Uterus (tissue), 4 donors: ENCODE results near the gene STARD4. TPM values are rescaled to one million over a fixed set of nuclear protein-coding genes. Genes with fewer than 3 reads are reported as not detected.

ENCODE experiments used
- DNase-seq, 2 donors: peaks; one replicate each; pipeline ENCODE4 v3.0.0-alpha.2; 2019 to 2020
- H3K27ac ChIP-seq, 2 donors: fragments of 200-600 bp; sonication (generic); 1 replicate in 1 of 2; 2 replicates in 1 of 2; pipeline ENCODE4 v1.5.1; 2016 to 2018
- H3K27me3 ChIP-seq, 2 donors: fragments of 200-600 bp; sonication (generic); one replicate each; pipeline ENCODE4 v1.5.1; 2018 to 2019; ENCODE audit warnings: control low read depth in 1 of 2
- H3K36me3 ChIP-seq, 2 donors: fragments of 200-600 bp; sonication (generic); one replicate each; pipeline ENCODE4 v1.5.1; 2019; ENCODE audit warnings: control low read depth in 1 of 2
- H3K4me1 ChIP-seq, 2 donors: fragments of 200-600 bp; sonication (generic); one replicate each; pipeline ENCODE4 v1.5.1; 2018 to 2019; ENCODE audit warnings: control low read depth in 1 of 2
- H3K4me3 ChIP-seq, 2 donors: fragments of 200-600 bp; sonication (generic); 1 replicate in 1 of 2; 2 replicates in 1 of 2; pipeline ENCODE4 v1.5.1; 2018 to 2019; ENCODE audit warnings: mild to moderate bottlenecking in 1 of 2
- H3K9me3 ChIP-seq, 2 donors: fragments of 200-600 bp; sonication (generic); one replicate each; pipeline ENCODE4 v1.5.1; 2019; ENCODE audit warnings: control low read depth in 1 of 2
- POLR2A ChIP-seq, 2 donors: fragments of 450-650 bp; IDR thresholded peaks; one replicate each; pipeline ENCODE4 v1.6.1; 2016; ENCODE audit warnings: antibody characterized with exemption in 2 of 2, mild to moderate bottlenecking in 1 of 2, moderate library complexity in 1 of 2
- intact Hi-C: fragments of 100-400 bp; cut with DNase I; formaldehyde crosslinking; loops from one replicate; pipeline ENCODE4 v1.15.1; 2023; ENCODE audit warnings: low total_unique reads
- total RNA-seq, 4 donors: library from RNA; depleted of rRNA in 3 of 4; stranded (reverse); fragments of >200 nt in 3 of 4; gene quantifications; one replicate each; pipeline versions ENCODE4 v1.1.0 to v1.2.4, GENCODE V29; 2014 to 2023
- TF ChIP-seq, protein P1 (sequence below), 4 experiments: fragments of 200-600 bp in 2 of 4; fragments of 450-650 bp in 2 of 4; sonication (generic) in 2 of 4; IDR thresholded peaks; one replicate each; pipeline ENCODE4 v1.5.1; 2016 to 2019; ENCODE audit warnings: antibody characterized with exemption in 4 of 4, mild to moderate bottlenecking in 2 of 4, moderate library complexity in 1 of 4
- donor health status: DM: yes; HTN: yes; CAD: no.

Gene STARD4
- total RNA-seq, 4 donors from 2014 or later = 2.3 to 98.0 (median 9.9) TPM

DNA sequence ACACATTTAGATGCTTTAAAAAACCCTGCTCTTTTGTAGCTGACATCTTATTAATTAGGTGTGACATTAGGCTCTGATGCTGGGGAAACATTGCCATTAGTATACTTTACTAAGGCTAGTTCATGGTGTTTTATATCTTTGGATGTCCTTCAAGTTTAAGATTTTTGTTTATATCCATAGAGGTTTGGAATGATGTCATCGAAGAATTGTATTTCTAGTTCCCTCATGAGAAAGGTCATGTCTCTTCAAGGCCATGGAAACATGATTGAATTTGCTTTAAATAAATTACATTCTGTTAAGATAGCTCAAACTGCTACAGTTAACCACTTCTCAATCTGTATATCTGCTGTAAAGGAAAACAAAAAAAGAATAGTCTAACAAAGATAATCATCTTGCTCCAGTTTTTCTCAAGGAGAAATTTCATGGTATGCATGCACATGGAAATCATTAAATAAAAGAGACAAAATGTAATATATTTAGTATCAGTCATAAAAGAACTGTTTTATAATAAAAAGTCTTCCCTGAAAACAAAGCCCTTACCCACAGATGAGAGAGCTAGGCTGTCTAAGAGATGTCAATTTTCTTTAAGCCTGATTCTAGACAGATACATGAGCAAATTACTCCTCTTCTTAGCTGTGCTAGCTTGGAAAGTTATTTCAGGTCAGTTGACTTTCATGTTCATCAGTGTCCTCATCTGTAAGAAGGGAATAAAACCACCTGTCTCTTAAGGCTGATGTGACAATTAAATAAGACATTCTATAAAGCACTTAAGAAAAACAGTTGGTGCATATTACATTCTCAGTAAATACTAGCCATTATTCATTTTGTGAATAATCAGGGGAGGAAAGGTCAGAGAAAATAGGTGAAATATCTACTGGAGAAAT lies 25.0 kb upstream of the STARD4 start:
- Histone ChIP-seq H3K9me3 (no peaks in the 10 kb centered on the region), H3K4me1 (no peaks in the 10 kb centered on the region), H3K27ac (no peak overlapping the region), H3K4me3 (no peak overlapping the region), H3K36me3 (no peaks in the 10 kb centered on the region), H3K27me3 (no peaks in the 10 kb centered on the region)
- intact Hi-C loops = no loop called here
- no peak for DNase-seq
- TF ChIP-seq POLR2A (IDR thresholded peaks at IDR 0.05) = no peak
- TF ChIP-seq, protein P1, sequence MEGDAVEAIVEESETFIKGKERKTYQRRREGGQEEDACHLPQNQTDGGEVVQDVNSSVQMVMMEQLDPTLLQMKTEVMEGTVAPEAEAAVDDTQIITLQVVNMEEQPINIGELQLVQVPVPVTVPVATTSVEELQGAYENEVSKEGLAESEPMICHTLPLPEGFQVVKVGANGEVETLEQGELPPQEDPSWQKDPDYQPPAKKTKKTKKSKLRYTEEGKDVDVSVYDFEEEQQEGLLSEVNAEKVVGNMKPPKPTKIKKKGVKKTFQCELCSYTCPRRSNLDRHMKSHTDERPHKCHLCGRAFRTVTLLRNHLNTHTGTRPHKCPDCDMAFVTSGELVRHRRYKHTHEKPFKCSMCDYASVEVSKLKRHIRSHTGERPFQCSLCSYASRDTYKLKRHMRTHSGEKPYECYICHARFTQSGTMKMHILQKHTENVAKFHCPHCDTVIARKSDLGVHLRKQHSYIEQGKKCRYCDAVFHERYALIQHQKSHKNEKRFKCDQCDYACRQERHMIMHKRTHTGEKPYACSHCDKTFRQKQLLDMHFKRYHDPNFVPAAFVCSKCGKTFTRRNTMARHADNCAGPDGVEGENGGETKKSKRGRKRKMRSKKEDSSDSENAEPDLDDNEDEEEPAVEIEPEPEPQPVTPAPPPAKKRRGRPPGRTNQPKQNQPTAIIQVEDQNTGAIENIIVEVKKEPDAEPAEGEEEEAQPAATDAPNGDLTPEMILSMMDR (IDR thresholded peaks at IDR 0.05) = no peak

DNA sequence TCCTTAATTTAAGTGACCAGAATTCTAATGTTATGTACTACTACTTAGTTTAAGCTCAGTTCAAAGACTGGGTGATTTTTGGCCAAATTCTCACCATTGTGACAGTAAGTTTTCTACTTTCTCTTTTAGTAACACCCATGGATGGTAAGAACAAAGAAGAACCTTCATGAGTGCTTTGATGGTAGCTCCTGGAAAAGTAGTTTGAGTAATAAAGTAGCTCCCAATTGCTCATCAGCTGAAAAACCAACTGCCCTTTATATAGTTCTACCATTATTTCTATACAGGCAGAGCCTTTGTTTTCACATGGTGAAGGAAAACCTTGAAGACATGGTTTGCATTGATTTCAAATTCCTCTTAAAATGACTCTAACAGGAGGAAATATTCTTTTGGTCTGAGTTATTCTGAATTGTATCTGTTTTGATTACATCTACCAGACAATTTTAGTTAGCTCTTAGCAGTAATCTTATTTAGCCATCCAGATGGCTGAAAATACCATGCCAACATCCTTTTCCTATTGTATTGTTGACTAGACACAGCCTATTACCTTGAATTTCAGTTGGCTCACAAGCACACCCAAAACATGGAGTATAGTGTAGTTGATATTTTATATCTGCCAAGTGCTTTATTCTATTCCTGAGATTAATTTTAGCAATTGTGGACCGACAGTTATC lies 23.7 kb upstream of the STARD4 start:
- Histone ChIP-seq H3K4me3 (no peak overlapping the region), H3K36me3 (no peaks in the 10 kb centered on the region), H3K27ac (no peak overlapping the region), H3K27me3 (no peaks in the 10 kb centered on the region), H3K9me3 (no peaks in the 10 kb centered on the region), H3K4me1 (no peaks in the 10 kb centered on the region)
- intact Hi-C loops = no loop called here
- TF ChIP-seq POLR2A (IDR thresholded peaks at IDR 0.05) = no peak
- TF ChIP-seq, protein P1 (IDR thresholded peaks at IDR 0.05) = no peak
- no peak for DNase-seq

DNA sequence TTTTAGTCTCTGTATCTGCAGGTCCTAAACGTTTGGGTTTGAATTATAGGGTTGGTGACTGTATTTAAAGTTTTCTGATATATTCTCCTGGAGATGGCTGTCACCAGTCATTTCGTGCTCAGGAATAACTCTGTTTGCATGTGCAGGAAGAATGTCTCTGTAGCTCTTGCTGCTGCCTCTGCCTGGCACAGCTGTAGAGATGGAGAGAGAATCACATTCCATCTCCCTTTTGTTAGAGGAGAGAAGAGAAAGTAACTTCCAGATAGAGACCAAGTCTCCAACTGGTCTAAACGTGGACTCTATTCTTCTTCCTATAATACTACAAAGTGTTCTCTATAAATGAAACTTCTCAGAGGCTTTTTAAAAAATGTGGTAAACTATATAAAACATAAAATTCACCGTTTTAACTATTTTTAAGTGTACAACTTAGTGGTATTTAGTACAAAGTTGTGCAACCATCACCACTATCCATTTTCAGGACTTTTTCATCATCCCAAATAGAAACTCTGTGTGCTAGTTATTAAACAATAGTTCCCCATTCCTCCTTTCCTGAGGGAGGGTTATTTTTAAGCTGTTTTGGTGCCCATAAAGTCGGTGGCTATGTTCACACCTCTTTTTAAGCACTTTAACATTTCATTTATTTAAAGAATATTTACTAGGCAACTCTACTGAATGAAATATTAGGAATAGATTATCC lies 20.7 kb upstream of the STARD4 start:
- no peaks in the 10 kb centered on the region for H3K36me3 ChIP-seq
- DNase-seq = no peak
- no peaks in the 10 kb centered on the region for H3K27me3 ChIP-seq
- H3K4me1 ChIP-seq = no peaks in the 10 kb centered on the region
- intact Hi-C loops = no loop called here
- H3K27ac ChIP-seq = no peak overlapping the region
- H3K4me3 ChIP-seq = no peak overlapping the region
- H3K9me3 ChIP-seq = no peaks in the 10 kb centered on the region
- TF ChIP-seq, protein P1 (IDR thresholded peaks at IDR 0.05) = no peak
- no peak for TF ChIP-seq POLR2A (IDR thresholded peaks at IDR 0.05)

DNA sequence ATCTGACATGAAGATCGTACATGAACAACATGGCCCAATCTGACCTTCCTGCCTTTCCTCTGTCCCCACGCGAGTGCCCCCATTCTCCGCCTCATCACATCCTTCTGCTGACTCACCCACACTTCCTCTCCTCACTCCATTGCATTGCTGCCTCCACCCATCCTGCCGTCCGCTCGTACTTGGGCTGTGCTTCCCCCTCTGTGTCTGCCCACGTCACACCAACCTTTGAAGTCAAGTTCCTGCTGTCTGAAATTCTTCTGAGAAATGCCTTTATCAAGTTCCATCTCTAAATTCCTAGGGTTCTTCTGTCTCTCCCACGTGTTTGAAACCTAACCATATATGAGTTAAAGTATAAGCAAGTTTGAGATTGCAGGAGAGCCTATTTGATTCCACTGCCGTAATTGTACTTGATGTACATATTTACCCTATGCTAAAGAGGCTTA lies 18.0 kb upstream of the STARD4 start:
- Histone ChIP-seq H3K4me1 (no peaks in the 10 kb centered on the region), H3K27me3 (no peaks in the 10 kb centered on the region), H3K27ac (peak overlapping the region in 1 of 2 donors; percentile 41), H3K36me3 (no peaks in the 10 kb centered on the region), H3K9me3 (no peaks in the 10 kb centered on the region), H3K4me3 (no peak overlapping the region)
- intact Hi-C loops = no loop called here
- peak in 1 of 2 donors; percentile 47 for DNase-seq
- TF ChIP-seq, protein P1 (IDR thresholded peaks at IDR 0.05) = no peak
- TF ChIP-seq POLR2A (IDR thresholded peaks at IDR 0.05) = no peak
